Parathyroid adenoma (tissue), 2 donors: ENCODE data around the gene STX8.

Source experiments
- H2AFZ ChIP-seq: fragments of 300-600 bp; sonication (generic); one replicate; pipeline ENCODE4 v1.7.0; 2017; ENCODE audit warnings: antibody characterized with exemption, mild to moderate bottlenecking
- H3K27ac ChIP-seq: fragments of 300-600 bp; sonication (generic); one replicate; pipeline ENCODE4 v1.7.0; 2017
- H3K27me3 ChIP-seq: fragments of 300-600 bp; sonication (generic); one replicate; pipeline ENCODE4 v1.7.0; 2017; ENCODE audit warnings: low read length; ENCODE audit not compliant: control insufficient read depth, insufficient read depth
- H3K36me3 ChIP-seq: fragments of 300-600 bp; sonication (generic); one replicate; pipeline ENCODE4 v1.7.0; 2017; ENCODE audit warnings: low read length; ENCODE audit not compliant: control insufficient read depth, insufficient read depth
- H3K4me1 ChIP-seq: fragments of 300-600 bp; sonication (generic); one replicate; pipeline ENCODE4 v1.7.0; 2017; ENCODE audit warnings: control low read depth
- H3K4me2 ChIP-seq: fragments of 300-600 bp; sonication (generic); one replicate; pipeline ENCODE4 v1.7.0; 2017; ENCODE audit warnings: low read length
- H3K4me3 ChIP-seq: fragments of 300-600 bp; sonication (generic); one replicate; pipeline ENCODE4 v1.7.0; 2017; ENCODE audit warnings: low read depth, low read length
- H3K79me2 ChIP-seq: fragments of 300-600 bp; sonication (generic); one replicate; pipeline ENCODE4 v1.7.0; 2017; ENCODE audit warnings: control low read depth
- H3K9ac ChIP-seq: fragments of 300-600 bp; sonication (generic); one replicate; pipeline ENCODE4 v1.7.0; 2017; ENCODE audit warnings: mild to moderate bottlenecking
- H3K9me3 ChIP-seq: fragments of 300-600 bp; sonication (generic); one replicate; pipeline ENCODE4 v1.7.0; 2017; ENCODE audit warnings: low read length; ENCODE audit not compliant: control insufficient read depth
- TF ChIP-seq, protein P1 (sequence below): fragments of 300-600 bp; sonication (generic); IDR thresholded peaks from one replicate; pipeline ENCODE4 v1.7.0; 2017; ENCODE audit warnings: antibody characterized with exemption, mild to moderate bottlenecking
- donor health status: primary hyperparathyroidism.

STX8 gene

DNA sequence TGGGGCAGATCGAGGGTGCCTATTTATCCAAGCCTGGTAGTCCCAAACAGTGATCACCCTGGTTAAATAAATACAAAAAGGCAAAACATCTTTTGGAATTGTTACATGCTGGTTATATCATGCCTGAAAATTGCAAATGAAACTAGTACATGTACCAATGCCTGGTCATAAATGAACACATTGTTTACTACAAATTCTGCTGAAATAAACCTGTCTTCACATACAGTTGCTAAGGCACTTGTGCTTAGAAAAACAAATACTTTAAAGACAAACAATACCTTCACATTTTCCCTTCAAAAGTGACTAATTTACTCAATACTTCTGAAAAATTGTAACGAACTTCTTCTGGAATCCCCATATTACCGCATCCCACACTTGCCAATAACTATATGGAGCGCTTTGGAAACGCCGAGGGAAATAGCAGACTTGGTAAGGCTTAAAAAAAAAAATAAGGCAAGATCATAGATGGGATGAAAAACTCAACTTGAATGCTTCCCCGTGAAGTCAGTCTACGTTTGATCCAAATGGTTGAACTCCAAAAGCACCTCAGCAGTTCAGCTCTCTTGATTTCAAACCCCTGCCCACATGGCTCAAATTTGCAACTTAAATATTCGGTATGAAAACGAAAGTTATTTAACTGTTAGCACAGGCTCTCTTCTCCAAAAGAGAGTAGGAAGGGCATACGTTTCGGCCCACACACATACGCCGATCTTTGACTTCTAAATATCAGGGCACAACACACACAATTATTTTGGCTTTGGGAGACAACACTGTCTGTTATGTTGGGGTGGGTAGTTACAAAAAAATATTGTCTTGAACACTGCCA, 289.8 kb downstream of the STX8 start:
- Histone ChIP-seq H3K9ac (no peak overlapping the region), H3K36me3 (no peaks in the 10 kb centered on the region), H2AFZ (no peak overlapping the region), H3K79me2 (no peaks in the 10 kb centered on the region), H3K27me3 (no peaks in the 10 kb centered on the region), H3K4me3 (no peak overlapping the region), H3K9me3 (no peaks in the 10 kb centered on the region), H3K27ac (no peak overlapping the region), H3K4me1 (no peaks in the 10 kb centered on the region), H3K4me2 (no peak overlapping the region)
- TF ChIP-seq, protein P1, sequence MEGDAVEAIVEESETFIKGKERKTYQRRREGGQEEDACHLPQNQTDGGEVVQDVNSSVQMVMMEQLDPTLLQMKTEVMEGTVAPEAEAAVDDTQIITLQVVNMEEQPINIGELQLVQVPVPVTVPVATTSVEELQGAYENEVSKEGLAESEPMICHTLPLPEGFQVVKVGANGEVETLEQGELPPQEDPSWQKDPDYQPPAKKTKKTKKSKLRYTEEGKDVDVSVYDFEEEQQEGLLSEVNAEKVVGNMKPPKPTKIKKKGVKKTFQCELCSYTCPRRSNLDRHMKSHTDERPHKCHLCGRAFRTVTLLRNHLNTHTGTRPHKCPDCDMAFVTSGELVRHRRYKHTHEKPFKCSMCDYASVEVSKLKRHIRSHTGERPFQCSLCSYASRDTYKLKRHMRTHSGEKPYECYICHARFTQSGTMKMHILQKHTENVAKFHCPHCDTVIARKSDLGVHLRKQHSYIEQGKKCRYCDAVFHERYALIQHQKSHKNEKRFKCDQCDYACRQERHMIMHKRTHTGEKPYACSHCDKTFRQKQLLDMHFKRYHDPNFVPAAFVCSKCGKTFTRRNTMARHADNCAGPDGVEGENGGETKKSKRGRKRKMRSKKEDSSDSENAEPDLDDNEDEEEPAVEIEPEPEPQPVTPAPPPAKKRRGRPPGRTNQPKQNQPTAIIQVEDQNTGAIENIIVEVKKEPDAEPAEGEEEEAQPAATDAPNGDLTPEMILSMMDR = no peak

DNA sequence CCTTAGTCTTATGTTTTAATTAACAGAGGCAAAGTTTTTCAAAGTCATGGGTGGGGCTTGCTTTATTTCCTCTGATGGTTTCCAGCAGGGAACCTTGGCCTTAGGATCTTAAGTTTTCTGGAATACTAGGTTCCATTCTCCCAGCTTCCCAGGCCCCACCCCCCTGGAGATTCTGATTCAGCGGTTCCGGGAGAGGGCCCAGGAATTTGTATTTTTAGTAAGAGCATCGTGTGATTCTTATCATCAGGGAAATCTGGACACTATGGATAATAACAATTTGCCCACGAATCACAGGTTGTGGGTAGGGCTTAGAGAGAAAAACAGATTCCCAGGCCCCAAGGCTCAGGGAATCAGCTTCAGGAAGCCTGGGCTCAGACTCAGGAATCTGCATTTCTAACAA, 290.7 kb downstream of the STX8 start:
- H3K4me3 ChIP-seq = no peak overlapping the region
- no peaks in the 10 kb centered on the region for H3K4me1 ChIP-seq
- H3K36me3 ChIP-seq = no peaks in the 10 kb centered on the region
- TF ChIP-seq, protein P1 = no peak
- no peak overlapping the region for H3K27ac ChIP-seq
- no peaks in the 10 kb centered on the region for H3K27me3 ChIP-seq
- H2AFZ ChIP-seq = no peak overlapping the region
- H3K79me2 ChIP-seq = no peaks in the 10 kb centered on the region
- no peak overlapping the region for H3K4me2 ChIP-seq
- no peaks in the 10 kb centered on the region for H3K9me3 ChIP-seq
- H3K9ac ChIP-seq = no peak overlapping the region

DNA sequence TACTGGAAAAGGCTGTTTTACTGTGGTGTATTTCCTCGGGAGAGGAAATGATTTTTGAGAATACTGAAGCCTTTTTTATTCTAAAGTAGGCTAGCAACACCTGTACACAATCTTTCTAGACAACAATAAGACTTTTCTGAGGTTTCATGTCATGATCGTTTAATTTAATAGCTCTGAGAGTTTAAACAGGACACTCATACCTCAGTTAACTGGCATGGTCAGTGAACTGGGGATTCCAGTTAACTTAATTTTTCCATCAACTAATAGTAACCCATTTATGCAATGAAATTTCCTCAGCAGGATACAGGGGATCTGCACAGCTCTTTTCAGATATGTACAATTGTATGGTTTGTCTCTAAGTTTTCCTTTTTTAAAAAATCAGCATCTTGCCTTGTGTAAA, 291.7 kb downstream of the STX8 start:
- Histone ChIP-seq H3K27ac (no peak overlapping the region), H3K4me3 (no peak overlapping the region), H2AFZ (no peak overlapping the region), H3K79me2 (no peaks in the 10 kb centered on the region), H3K9ac (no peak overlapping the region), H3K27me3 (no peaks in the 10 kb centered on the region), H3K4me2 (no peak overlapping the region), H3K4me1 (no peaks in the 10 kb centered on the region), H3K9me3 (no peaks in the 10 kb centered on the region), H3K36me3 (no peaks in the 10 kb centered on the region)
- TF ChIP-seq, protein P1 = no peak

DNA sequence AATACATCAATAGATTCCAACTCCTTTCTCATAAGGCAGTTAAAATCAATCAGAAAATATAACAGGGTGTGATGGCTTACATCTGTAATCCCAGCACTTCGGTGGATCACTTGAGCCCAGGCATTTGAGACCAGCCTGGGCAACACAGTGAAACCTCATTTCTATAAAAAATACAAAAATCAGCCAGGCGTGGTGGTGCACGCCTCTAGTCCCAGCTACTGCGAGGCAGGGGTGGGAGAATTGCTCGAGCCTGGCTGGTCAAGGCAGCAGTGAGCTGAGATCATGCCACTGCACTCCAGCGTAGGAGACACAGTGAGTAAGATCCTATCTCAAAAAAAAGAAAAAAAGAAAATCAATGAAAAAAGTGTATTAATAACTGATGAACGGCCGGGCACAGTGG, 295.7 kb downstream of the STX8 start:
- no peak overlapping the region for H3K4me2 ChIP-seq
- H3K4me1 ChIP-seq = no peaks in the 10 kb centered on the region
- H3K9me3 ChIP-seq = no peaks in the 10 kb centered on the region
- H3K9ac ChIP-seq = no peak overlapping the region
- H3K79me2 ChIP-seq = no peaks in the 10 kb centered on the region
- TF ChIP-seq, protein P1 = no peak
- H3K4me3 ChIP-seq = no peak overlapping the region
- no peaks in the 10 kb centered on the region for H3K27me3 ChIP-seq
- no peak overlapping the region for H2AFZ ChIP-seq
- H3K36me3 ChIP-seq = no peaks in the 10 kb centered on the region
- H3K27ac ChIP-seq = no peak overlapping the region

DNA sequence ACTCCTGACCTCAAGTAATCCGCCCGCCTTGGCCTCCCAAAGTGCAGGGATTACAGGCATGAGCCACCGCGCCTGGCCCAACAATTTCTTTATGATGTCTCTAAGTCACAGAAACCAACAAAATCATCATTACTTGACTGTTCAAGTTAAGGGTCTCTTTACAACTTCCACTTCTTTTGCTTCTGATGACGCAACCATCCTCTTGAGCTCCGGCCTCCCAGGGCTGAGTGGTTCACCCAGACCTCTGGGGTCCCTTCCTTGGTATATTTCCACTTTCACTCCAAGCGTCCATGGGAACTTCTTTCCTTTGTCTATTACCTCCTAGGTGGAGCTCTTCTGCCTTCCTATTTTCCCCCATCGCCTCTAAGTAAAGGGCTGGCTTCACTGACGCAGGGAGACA, 300.6 kb downstream of the STX8 start:
- TF ChIP-seq, protein P1 = no peak
- Histone ChIP-seq H3K9me3 (no peaks in the 10 kb centered on the region), H3K36me3 (no peaks in the 10 kb centered on the region), H3K27me3 (no peaks in the 10 kb centered on the region), H3K4me2 (no peak overlapping the region), H3K27ac (no peak overlapping the region), H2AFZ (no peak overlapping the region), H3K79me2 (no peaks in the 10 kb centered on the region), H3K4me3 (no peak overlapping the region), H3K9ac (no peak overlapping the region), H3K4me1 (no peaks in the 10 kb centered on the region)
